OCI-LY3 (cell line): ENCODE results near the gene EPS8.

ENCODE experiments used
- H2AFZ ChIP-seq: fragments of 200-600, 300-600 bp; shearing (Covaris generic); 2 replicates; pipeline ENCODE4 v1.6.0; 2014; ENCODE audit warnings: antibody characterized with exemption, low read depth, low read length
- H3K27ac ChIP-seq: fragments of 200-600, 300-600 bp; sonication (generic); 2 replicates; pipeline ENCODE4 v1.5.1; 2014; ENCODE audit warnings: mild to moderate bottlenecking, low read length, moderate library complexity, mixed read lengths
- H3K27me3 ChIP-seq: fragments of 200-600, 300-600 bp; sonication (generic); 2 replicates; pipeline ENCODE4 v1.6.1; 2014; ENCODE audit warnings: low read depth, low read length, mixed read lengths
- H3K36me3 ChIP-seq: fragments of 200-600, 300-600 bp; sonication (generic); replicated peaks from 2 replicates; pipeline ENCODE3; 2014; ENCODE audit warnings: low read depth, low read length, mixed read lengths
- H3K4me1 ChIP-seq: fragments of 300-600, 200-600 bp; sonication (generic); 2 replicates; pipeline ENCODE4 v1.6.1; 2014; ENCODE audit warnings: low read length, mixed read lengths
- H3K4me2 ChIP-seq: fragments of 200-600, 300-600 bp; sonication (generic); 2 replicates; pipeline ENCODE4 v1.6.1; 2014; ENCODE audit warnings: low read length, mixed read lengths
- H3K4me3 ChIP-seq: fragments of 300-600, 200-600 bp; sonication (generic); 2 replicates; pipeline ENCODE4 v1.5.1; 2014; ENCODE audit warnings: antibody characterized with exemption, mild to moderate bottlenecking, low read length, moderate library complexity
- H3K79me2 ChIP-seq: fragments of 300-600, 200-600 bp; shearing (Covaris generic); 2 replicates; pipeline ENCODE4 v1.6.1; 2014; ENCODE audit warnings: mild to moderate bottlenecking, low read length, mixed read lengths
- H3K9ac ChIP-seq: fragments of 300-600, 200-600 bp; shearing (Covaris generic); 2 replicates; pipeline ENCODE4 v1.6.0; 2014; ENCODE audit warnings: mild to moderate bottlenecking, low read length, moderate library complexity
- H3K9me3 ChIP-seq: fragments of 200-600, 300-600 bp; shearing (Covaris generic); 2 replicates; pipeline ENCODE4 v1.6.1; 2014; ENCODE audit warnings: low read length, mixed read lengths; ENCODE audit not compliant: insufficient read depth
- H4K20me1 ChIP-seq: fragments of 200-600, 300-600 bp; sonication (generic); 2 replicates; pipeline ENCODE4 v1.6.1; 2016; ENCODE audit warnings: low read length, mixed read lengths; ENCODE audit not compliant: insufficient read depth
- CTCF ChIP-seq: fragments of 200-600, 300-600 bp; sonication (generic); IDR thresholded peaks from 2 replicates; pipeline ENCODE4 v1.5.1; 2014; ENCODE audit warnings: antibody characterized with exemption, low read length, low read depth
- EZH2phosphoT487 ChIP-seq: fragments of 200-600 bp; shearing (Covaris generic); IDR thresholded peaks from 2 replicates; pipeline ENCODE4 v1.6.1; 2018; ENCODE audit warnings: antibody characterized with exemption, mixed run types, low read depth

Gene EPS8

GRCh38 chr12:15797818-15798217 is 8.6 kb upstream of the EPS8 start:
- H3K79me2 ChIP-seq = no peaks in the 10 kb centered on the region
- no peaks in the 10 kb centered on the region for H4K20me1 ChIP-seq
- no peak for TF ChIP-seq EZH2phosphoT487
- no peak for TF ChIP-seq CTCF
- no peak overlapping the region for H2AFZ ChIP-seq
- H3K27me3 ChIP-seq = no peaks in the 10 kb centered on the region
- H3K4me1 ChIP-seq = no peaks in the 10 kb centered on the region
- H3K9ac ChIP-seq = no peak overlapping the region
- H3K27ac ChIP-seq = no peak overlapping the region
- H3K9me3 ChIP-seq = no peaks in the 10 kb centered on the region
- no peaks in the 10 kb centered on the region for H3K36me3 ChIP-seq
- no peak overlapping the region for H3K4me2 ChIP-seq
- no peak overlapping the region for H3K4me3 ChIP-seq

GRCh38 chr12:15796493-15797141 is 7.4 kb upstream of the EPS8 start:
- no peak for TF ChIP-seq EZH2phosphoT487
- TF ChIP-seq CTCF = no peak
- H3K36me3 ChIP-seq = no peaks in the 10 kb centered on the region
- H3K4me1 ChIP-seq = no peaks in the 10 kb centered on the region
- no peaks in the 10 kb centered on the region for H3K27me3 ChIP-seq
- no peaks in the 10 kb centered on the region for H3K9me3 ChIP-seq
- H3K79me2 ChIP-seq = no peaks in the 10 kb centered on the region
- no peak overlapping the region for H2AFZ ChIP-seq
- no peak overlapping the region for H3K4me3 ChIP-seq
- no peak overlapping the region for H3K27ac ChIP-seq
- H3K4me2 ChIP-seq = no peak overlapping the region
- H4K20me1 ChIP-seq = no peaks in the 10 kb centered on the region
- no peak overlapping the region for H3K9ac ChIP-seq

- Histone ChIP-seq H3K27ac (no peak overlapping the region), H4K20me1 (no peaks in the 10 kb centered on the region), H3K36me3 (no peaks in the 10 kb centered on the region), H2AFZ (no peak overlapping the region), H3K79me2 (no peaks in the 10 kb centered on the region), H3K9me3 (no peaks in the 10 kb centered on the region), H3K9ac (no peak overlapping the region), H3K27me3 (no peaks in the 10 kb centered on the region), H3K4me3 (no peak overlapping the region), H3K4me1 (no peaks in the 10 kb centered on the region), H3K4me2 (no peak overlapping the region)
- no peak for TF ChIP-seq CTCF
- no peak for TF ChIP-seq EZH2phosphoT487
Observed at GRCh38 chr12:15794836-15795235, 5.6 kb upstream of the EPS8 start.

GRCh38 chr12:15794196-15794595 is 5.0 kb upstream of the EPS8 start:
- H3K4me3 ChIP-seq = no peak overlapping the region
- H3K4me1 ChIP-seq = no peaks in the 10 kb centered on the region
- H3K79me2 ChIP-seq = no peaks in the 10 kb centered on the region
- no peak overlapping the region for H3K9ac ChIP-seq
- H3K9me3 ChIP-seq = no peaks in the 10 kb centered on the region
- TF ChIP-seq CTCF (no peak), EZH2phosphoT487 (no peak)
- no peak overlapping the region for H3K4me2 ChIP-seq
- no peaks in the 10 kb centered on the region for H3K36me3 ChIP-seq
- no peak overlapping the region for H2AFZ ChIP-seq
- no peak overlapping the region for H3K27ac ChIP-seq
- H4K20me1 ChIP-seq = no peaks in the 10 kb centered on the region
- H3K27me3 ChIP-seq = no peaks in the 10 kb centered on the region
